ENCODE data around the gene ARHGAP27. TPM values are rescaled to one million over a fixed set of nuclear protein-coding genes. Genes with fewer than 3 reads are reported as not detected.

The ARHGAP27 gene
- polyA plus RNA-seq, 3 donors, result 6.7 to 33.4 (median 25.4) TPM

DNA sequence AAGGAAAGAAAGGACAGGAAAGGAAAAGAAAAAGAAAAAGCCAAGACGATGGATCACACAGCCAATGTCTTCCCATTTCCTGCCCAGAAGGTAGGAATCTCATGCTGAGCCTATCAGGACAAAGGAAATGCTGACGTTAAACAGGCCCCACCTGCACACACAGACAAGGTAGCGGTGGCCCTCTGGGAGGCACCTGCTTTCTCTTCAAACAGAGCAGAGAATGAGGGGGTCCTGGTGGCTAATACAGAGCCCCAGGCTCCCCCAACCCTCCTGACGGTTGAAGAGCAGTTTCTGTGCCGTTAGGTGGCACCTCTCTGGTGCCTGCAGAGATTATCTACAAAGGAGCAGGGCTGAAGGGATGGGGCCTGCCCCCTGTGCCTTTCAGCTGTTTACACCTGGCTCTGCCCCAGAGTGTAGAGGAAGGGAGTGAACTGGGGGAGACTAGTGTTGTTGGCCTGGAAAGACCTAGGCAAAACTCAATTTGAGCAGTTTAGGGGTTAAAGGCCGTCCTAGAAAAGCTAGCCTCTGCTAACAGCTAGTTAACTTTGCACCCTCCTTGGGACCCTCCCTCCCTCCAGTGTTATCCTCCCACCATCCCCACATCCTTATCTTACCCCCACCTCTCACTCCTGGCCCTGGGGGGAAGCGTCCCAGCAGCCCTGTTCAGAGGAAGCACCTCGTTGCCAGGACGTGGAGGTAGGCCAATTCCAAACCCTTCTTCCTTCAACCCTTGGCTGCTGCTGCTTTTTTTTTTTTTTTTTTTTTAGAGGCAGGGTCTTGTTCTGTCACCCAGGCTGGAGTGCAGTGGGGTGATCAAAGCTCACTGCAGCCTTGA lies 56.3 kb downstream of the ARHGAP27 start:
- H3K27ac ChIP-seq (ENCODE audit: low read depth, low read length), result no peak overlapping the region
- 63 to 81% (median 72%) methylated on average over 9 of the region's 9 CpGs for WGBS, 3 donors

- WGBS, 3 donors, result 92 to 94% (median 94%) methylated on average over 6 of the region's 6 CpGs
- H3K27ac ChIP-seq (ENCODE audit: low read depth, low read length), result no peak overlapping the region
Measured at GRCh38 chr17:45374501-45374900, 58.2 kb downstream of the ARHGAP27 start.

DNA sequence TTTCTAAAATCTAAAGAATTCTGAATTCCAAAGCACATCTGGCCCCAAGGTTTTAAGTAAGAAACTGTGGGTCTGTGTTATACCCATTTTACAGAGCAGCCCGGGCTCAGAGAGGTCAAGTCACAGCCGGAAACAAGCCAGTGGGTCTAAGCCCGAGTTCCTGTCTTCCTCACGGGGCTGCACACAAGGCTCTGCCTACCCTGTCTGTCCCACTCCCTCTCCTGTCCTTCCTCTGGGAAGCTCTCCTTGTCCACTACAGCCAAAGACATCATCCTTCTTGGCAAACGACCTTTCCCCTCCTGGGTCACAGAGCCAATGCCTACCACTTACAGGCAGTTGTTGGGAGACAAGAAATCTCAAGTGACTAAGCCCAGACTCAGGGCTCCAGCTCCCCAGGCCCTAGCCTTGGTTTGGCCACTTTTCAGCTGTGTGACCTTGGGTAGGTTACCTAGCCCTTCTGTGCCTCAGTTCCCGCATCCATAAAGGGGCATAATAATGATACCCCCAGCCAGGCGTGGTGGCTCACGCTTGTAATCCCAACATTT lies 60.3 kb downstream of the ARHGAP27 start:
- no peak overlapping the region for H3K27ac ChIP-seq (ENCODE audit: low read depth, low read length)
- 86 to 91% (median 89%) methylated on average over 8 of the region's 8 CpGs for WGBS, 3 donors

DNA sequence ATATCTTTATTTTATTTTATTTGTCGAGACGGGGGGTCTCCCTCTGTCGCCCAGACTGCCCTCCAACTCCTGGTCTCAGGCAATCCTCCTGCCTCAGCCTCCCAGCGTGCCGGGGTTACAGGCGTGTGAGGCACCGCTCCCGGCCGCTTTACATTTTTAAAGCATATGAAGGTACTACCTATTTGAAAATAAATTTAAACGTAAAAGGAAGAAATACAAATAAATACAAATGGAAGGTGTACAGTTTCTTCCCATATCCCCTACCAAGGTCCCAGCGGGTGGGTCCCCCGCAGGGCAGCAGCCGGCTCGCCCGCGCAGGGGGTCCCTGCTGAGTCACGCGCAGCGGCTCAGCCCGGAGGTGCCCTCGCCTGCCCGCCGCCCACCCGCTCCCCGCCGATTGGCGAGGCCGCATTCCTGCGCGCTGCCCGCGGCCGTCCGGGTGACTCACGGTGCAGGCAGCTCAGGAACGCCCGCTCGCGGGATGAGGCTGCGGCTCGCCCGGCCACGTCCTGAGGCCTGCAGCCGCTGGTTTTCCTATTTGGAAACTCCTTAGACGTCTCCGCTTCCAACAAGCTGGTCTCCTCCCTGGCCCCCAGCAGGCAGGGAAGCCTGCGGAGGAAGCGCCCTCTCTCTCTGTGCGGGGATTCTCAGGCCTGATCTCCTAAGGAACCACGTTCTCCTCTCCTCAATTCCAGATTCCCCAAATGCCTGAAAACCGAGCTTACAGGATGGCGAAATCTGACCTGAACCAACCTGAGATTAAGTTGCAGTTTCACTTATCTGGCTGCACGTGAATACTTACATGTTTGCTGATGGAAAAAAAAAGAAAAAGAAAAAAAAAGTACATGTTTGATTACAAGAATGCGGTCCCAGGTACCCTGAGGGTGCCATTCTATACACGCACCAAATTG lies 61.0 kb downstream of the ARHGAP27 start:
- H3K27ac ChIP-seq (ENCODE audit: low read depth, low read length), result no peak overlapping the region
- WGBS, 3 donors, result 18 to 22% (median 19%) methylated on average over 52 to 55 of the region's 55 CpGs

GRCh38 chr17:45370949-45371413 lies 61.7 kb downstream of the ARHGAP27 start:
- 74 to 89% (median 81%) methylated on average over 8 of the region's 8 CpGs for WGBS, 3 donors
- no peak overlapping the region for H3K27ac ChIP-seq (ENCODE audit: low read depth, low read length)

- WGBS, 3 donors, result 80 to 97% (median 83%) methylated on average over 1 of the region's 1 CpG
- no peak overlapping the region for H3K27ac ChIP-seq (ENCODE audit: low read depth, low read length)
Measured at GRCh38 chr17:45369421-45369820, 63.2 kb downstream of the ARHGAP27 start.

- H3K27ac ChIP-seq (ENCODE audit: low read depth, low read length), result no peak overlapping the region
Measured at GRCh38 chr17:45368651-45369050, 64.0 kb downstream of the ARHGAP27 start.

GRCh38 chr17:45367216-45367615 lies 65.5 kb downstream of the ARHGAP27 start:
- H3K27ac ChIP-seq (ENCODE audit: low read depth, low read length), result no peak overlapping the region
- WGBS, 3 donors, result 90 to 97% (median 96%) methylated on average over 7 of the region's 7 CpGs

- no peak overlapping the region for H3K27ac ChIP-seq (ENCODE audit: low read depth, low read length)
- WGBS, 3 donors, result 89 to 93% (median 92%) methylated on average over 6 of the region's 6 CpGs
Measured at GRCh38 chr17:45366691-45367090, 66.0 kb downstream of the ARHGAP27 start.

DNA sequence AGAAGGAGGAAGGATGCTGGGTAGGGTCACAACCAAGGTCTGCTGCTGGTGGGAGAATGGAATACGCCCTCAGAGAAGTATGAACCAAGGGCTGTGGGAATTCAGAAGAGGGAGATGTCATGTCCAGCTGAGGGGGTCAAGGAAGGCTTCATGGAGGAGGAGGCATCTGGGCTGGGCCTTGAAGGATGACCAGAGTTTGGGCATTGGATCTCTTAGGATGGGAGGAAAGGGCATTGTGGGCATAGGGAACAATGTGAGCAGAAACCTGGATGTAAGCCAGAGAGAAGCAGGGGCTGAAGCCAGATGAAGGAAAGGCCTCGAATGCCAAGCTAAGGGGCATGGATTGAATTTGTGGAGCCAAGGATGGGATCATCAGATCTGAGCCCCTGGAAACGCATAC lies 66.6 kb downstream of the ARHGAP27 start:
- 78 to 94% (median 93%) methylated on average over 3 of the region's 3 CpGs for WGBS, 3 donors
- H3K27ac ChIP-seq (ENCODE audit: low read depth, low read length), result no peak overlapping the region

DNA sequence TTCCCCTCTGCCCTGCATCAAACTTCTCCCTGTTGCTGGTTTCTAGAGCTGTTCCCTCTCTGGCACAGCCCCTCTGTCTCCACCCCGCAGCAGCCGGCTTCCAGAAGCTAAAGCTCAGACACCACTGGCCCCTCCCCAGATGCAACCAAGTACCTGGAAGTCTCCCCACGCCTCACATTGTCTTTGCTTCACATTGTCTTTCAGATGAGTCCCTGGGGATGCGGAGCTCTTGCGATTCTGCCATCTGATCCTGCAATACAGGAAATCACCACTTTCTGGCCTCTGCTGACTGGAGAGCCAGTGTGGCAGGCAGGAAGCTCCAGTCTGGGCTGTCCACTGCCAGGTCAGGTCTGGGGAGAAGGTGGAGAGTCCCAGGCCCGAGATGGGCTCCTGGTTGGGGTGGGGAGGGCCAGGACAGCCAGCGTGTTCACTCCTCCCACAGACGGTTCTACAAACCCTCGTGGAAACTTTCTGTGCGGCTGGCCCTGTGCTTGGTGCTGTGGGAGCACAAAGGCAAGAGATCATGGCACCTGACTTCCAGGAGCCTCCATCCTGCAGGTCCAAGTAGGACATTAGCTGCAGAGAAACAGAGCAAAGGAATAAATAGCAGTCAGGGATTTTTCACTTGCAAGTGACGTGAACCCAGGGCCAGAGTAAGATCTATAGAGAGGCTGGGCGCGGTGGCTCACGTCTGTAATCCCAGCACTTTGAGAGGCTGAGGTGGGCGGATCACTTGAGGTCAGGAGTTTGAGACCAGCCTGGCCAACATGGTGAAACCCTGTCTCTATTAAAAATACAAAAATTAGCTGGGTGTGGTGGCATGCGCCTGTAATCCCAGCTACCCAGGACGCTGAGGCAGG lies 67.9 kb downstream of the ARHGAP27 start:
- no peak overlapping the region for H3K27ac ChIP-seq (ENCODE audit: low read depth, low read length)
- 63 to 70% (median 68%) methylated on average over 17 of the region's 17 CpGs for WGBS, 3 donors

- H3K27ac ChIP-seq (ENCODE audit: low read depth, low read length), result no peak overlapping the region
- WGBS, 3 donors, result 77 to 91% (median 82%) methylated on average over 3 of the region's 3 CpGs
Measured at GRCh38 chr17:45363498-45363897, 69.2 kb downstream of the ARHGAP27 start.

GRCh38 chr17:45361976-45362375 lies 70.7 kb downstream of the ARHGAP27 start:
- WGBS, 3 donors, result 73 to 81% (median 77%) methylated on average over 4 of the region's 4 CpGs

GRCh38 chr17:45361451-45361850 lies 71.2 kb downstream of the ARHGAP27 start:
- H3K27ac ChIP-seq (ENCODE audit: low read depth, low read length), result no peak overlapping the region
- WGBS, 3 donors, result 79 to 86% (median 85%) methylated on average over 3 of the region's 3 CpGs

More at GRCh38 chr17:45361976-45362375, 70.7 kb downstream of the ARHGAP27 start:
- no peak overlapping the region for H3K27ac ChIP-seq (ENCODE audit: low read depth, low read length)

GRCh38 chr17:45357364-45357997 lies 75.2 kb downstream of the ARHGAP27 start:
- no peak overlapping the region for H3K27ac ChIP-seq (ENCODE audit: low read depth, low read length)
- 95 to 97% (median 97%) methylated on average over 5 of the region's 5 CpGs for WGBS, 3 donors

GRCh38 chr17:45355087-45355486 lies 77.6 kb downstream of the ARHGAP27 start:
- no peak overlapping the region for H3K27ac ChIP-seq (ENCODE audit: low read depth, low read length)
- WGBS, 3 donors, result 59 to 75% (median 73%) methylated on average over 2 of the region's 2 CpGs

- 56 to 85% (median 67%) methylated on average over 4 of the region's 4 CpGs for WGBS, 3 donors
- H3K27ac ChIP-seq (ENCODE audit: low read depth, low read length), result no peak overlapping the region
Measured at GRCh38 chr17:45353043-45353442, 79.6 kb downstream of the ARHGAP27 start.

DNA sequence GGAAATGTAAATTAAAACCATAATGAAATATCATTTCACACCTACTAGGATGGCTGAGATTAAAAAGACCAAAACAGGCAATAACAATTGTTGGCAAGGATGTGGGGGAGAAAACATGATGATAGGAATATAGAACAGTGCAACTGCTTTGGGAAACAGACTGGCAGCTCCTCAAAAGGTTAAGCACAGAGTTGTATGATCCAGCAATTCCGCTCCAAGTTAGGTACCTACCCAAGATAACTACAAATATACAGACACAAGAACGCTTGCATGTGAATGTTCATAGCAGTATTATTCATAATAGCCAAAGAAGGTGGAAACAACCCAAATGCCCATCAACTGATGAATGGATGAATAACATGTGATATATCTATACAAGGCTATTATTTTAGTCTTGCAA lies 80.8 kb downstream of the ARHGAP27 start:
- 94 to 98% (median 96%) methylated on average over 2 of the region's 2 CpGs for WGBS, 3 donors
- H3K27ac ChIP-seq (ENCODE audit: low read depth, low read length), result no peak overlapping the region
